K562 (cell line): ENCODE data around the gene TOR1AIP2. TPM values are rescaled to one million over a fixed set of nuclear protein-coding genes. Genes with fewer than 3 reads are reported as not detected.

ENCODE experiments used
- ATAC-seq: fragments of 200-7000 bp; cut with Tn5 transposase; 3 replicates; pipeline ENCODE4 v1.9.1; 2020; ENCODE audit warnings: moderate library complexity
- BruUV-seq: library from RNA; stranded (reverse); fragments of 400-500 nt; replicated peaks from 2 replicates; lab custom pipeline; 2021; lab: Mats Ljungman, UMichigan
- CTCF ChIA-PET: fragments of 300-600 bp; formaldehyde crosslinking; extraction: SDS; loops from one replicate; lab custom pipeline; 2021; ENCODE audit warnings: low intra/inter-chr PET ratio; lab: Yijun Ruan, JAX
- POLR2A ChIA-PET: fragments of 300-600, 350-650 bp; sonication (Branson Sonifier 250); formaldehyde crosslinking; extraction: SDS; loops from one replicate; lab custom pipeline; 2021; ENCODE audit warnings: antibody characterized with exemption, inconsistent platforms; lab: Yijun Ruan, JAX
- DNase-seq, 4 experiments: peaks; one replicate each; pipeline versions ENCODE4 v3.0.0 to v3.0.0-alpha.2; 2011 to 2018; ENCODE audit warnings: low spot score in 3 of 4, mixed read lengths in 3 of 4; ENCODE audit errors: extremely low read depth in 1 of 4
- FAIRE-seq: peaks from 2 replicates; lab custom pipeline; 2011; peaks lifted over from hg19 to GRCh38; lab: Jason Lieb, UNC
- H2AFZ ChIP-seq: 2 replicates; pipeline ENCODE4 v1.6.0; 2011; ENCODE audit warnings: low read depth, low read length, control low read depth, inconsistent platforms
- H3K27ac ChIP-seq: fragments of 200-600 bp; 3 replicates; pipeline ENCODE4 v1.8.0; 2011; ENCODE audit warnings: low read depth, mild to moderate bottlenecking, control low read depth, inconsistent platforms, low read length, moderate library complexity, mixed read lengths; ENCODE audit errors: extremely low read depth
- H3K27me3 ChIP-seq, 2 experiments: fragments of 300-600 bp in 1 of 2; 2 replicates in 1 of 2; 3 replicates in 1 of 2; pipeline versions ENCODE4 v1.6.0 to v1.8.0; 2011; ENCODE audit warnings: inconsistent platforms in 2 of 2, low read length in 2 of 2, mild to moderate bottlenecking in 1 of 2, mixed read lengths in 1 of 2, moderate library complexity in 1 of 2; ENCODE audit not compliant: control insufficient read depth in 2 of 2, insufficient read depth in 2 of 2
- H3K36me3 ChIP-seq: fragments of 300-600 bp; 3 replicates; pipeline ENCODE4 v1.8.0; 2011; ENCODE audit warnings: mild to moderate bottlenecking, low read length, inconsistent platforms; ENCODE audit not compliant: control insufficient read depth, insufficient read depth
- H3K4me1 ChIP-seq, 2 experiments: fragments of 200-600 bp in 1 of 2; replicated peaks in 1 of 2; 2 replicates in 1 of 2; 3 replicates in 1 of 2; pipeline versions ENCODE4 v1.5.1 to v1.8.0; 2011; ENCODE audit warnings: inconsistent platforms in 2 of 2, low read length in 2 of 2, mild to moderate bottlenecking in 1 of 2, mixed read lengths in 1 of 2, moderate library complexity in 1 of 2; ENCODE audit not compliant: control insufficient read depth in 2 of 2, insufficient read depth in 2 of 2
- H3K4me2 ChIP-seq: 2 replicates; pipeline ENCODE4 v1.6.1; 2011; ENCODE audit warnings: low read length, control low read depth, inconsistent platforms, mixed read lengths; ENCODE audit not compliant: insufficient read depth
- H3K4me3 ChIP-seq: fragments of 200-600 bp; sonication (generic), shearing (Covaris generic); 2 replicates; pipeline ENCODE4 v1.5.1; 2016; ENCODE audit warnings: control low read depth, inconsistent platforms
- H3K79me2 ChIP-seq: fragments of 200-600 bp; 3 replicates; pipeline ENCODE4 v1.8.0; 2011; ENCODE audit warnings: low read length, inconsistent platforms; ENCODE audit not compliant: control insufficient read depth, insufficient read depth
- H3K9ac ChIP-seq, 2 experiments: 2 replicates each; pipeline versions ENCODE4 v1.6.0 to v1.6.1; 2011; ENCODE audit warnings: low read depth in 2 of 2, low read length in 2 of 2, control low read depth in 1 of 2, inconsistent platforms in 1 of 2, mild to moderate bottlenecking in 1 of 2, mixed read lengths in 1 of 2; ENCODE audit not compliant: insufficient read depth in 1 of 2
- H3K9me1 ChIP-seq: one replicate; pipeline ENCODE4 v1.6.0; 2011; ENCODE audit warnings: inconsistent platforms, mild to moderate bottlenecking, low read length, moderate library complexity; ENCODE audit not compliant: control insufficient read depth, insufficient read depth
- H3K9me3 ChIP-seq: replicated peaks from 2 replicates; pipeline ENCODE4 v1.5.1; 2011; ENCODE audit warnings: low read depth, low read length, inconsistent platforms; ENCODE audit not compliant: control insufficient read depth, insufficient read depth
- H4K20me1 ChIP-seq: replicated peaks from 2 replicates; pipeline ENCODE4 v1.6.1; 2011; ENCODE audit warnings: low read length, inconsistent platforms, mixed read lengths; ENCODE audit not compliant: control insufficient read depth, insufficient read depth
- ARNT ChIP-seq, 2 experiments: fragments of 450-650 bp; IDR thresholded peaks; 2 replicates each; pipeline ENCODE4 v1.6.1; 2016; ENCODE audit warnings: mild to moderate bottlenecking in 1 of 2
- BHLHE40 ChIP-seq: IDR thresholded peaks from 2 replicates; pipeline ENCODE4 v1.6.1; 2011; ENCODE audit warnings: low read length, improper control_type of control experiment
- DMBX1 ChIP-seq: fragments of 250-450 bp; sonication (Bioruptor Pico); IDR thresholded peaks from 2 replicates; pipeline ENCODE4 v1.8.0; 2022; ENCODE audit warnings: inconsistent platforms, mild to moderate bottlenecking, moderate library complexity, borderline replicate concordance
- STAG1 ChIP-seq: sonication (generic); formaldehyde crosslinking; IDR thresholded peaks from 2 replicates; pipeline ENCODE4 v1.5.0; 2020; ENCODE audit warnings: missing genetic modification reagents, borderline replicate concordance
- THAP7 ChIP-seq: fragments of 250-450 bp; sonication (Bioruptor Pico); IDR thresholded peaks from 2 replicates; pipeline ENCODE4 v1.5.0; 2021
- THRA ChIP-seq: fragments of 450-650 bp; IDR thresholded peaks from 2 replicates; pipeline ENCODE4 v1.6.1; 2017; ENCODE audit warnings: mild to moderate bottlenecking, moderate library complexity
- whole genome bisulfite sequencing: fragments of 100-300 bp; shearing (Covaris generic); methylation state at CpG from one replicate; pipeline ENCODE4 v1.1.6; 2016; ENCODE audit warnings: low coverage, mixed read lengths; ENCODE audit not compliant: insufficient coverage; ENCODE audit errors: missing lambda C conversion rate; 5-methylcytosine and 5-hydroxymethylcytosine counted together
- in situ Hi-C: fragments of 300-500 bp; cut with MboI; formaldehyde crosslinking; loops from 4 replicates; pipeline ENCODE4 v1.15.0; 2018; ENCODE audit warnings: inconsistent platforms, mixed read lengths
- intact Hi-C: fragments of 100-400 bp; cut with micrococcal nuclease; formaldehyde crosslinking; loops from 2 replicates; pipeline ENCODE4 v1.14.2; 2022
- polyA plus RNA-seq, 8 experiments: library from polyadenylated mRNA; depleted of rRNA in 4 of 8; stranded (reverse) in 5 of 8; unstranded in 3 of 8; fragments of >200 nt; fragmentation: Nextera tagmentation in 2 of 8; fragmentation: Illumina TruSeq in 1 of 8; extraction: Ambion mirVana in 2 of 8; extraction: Trizol in 1 of 8; gene quantifications; 2 replicates each; pipeline versions ENCODE4 v1.2.1 to v1.2.3, GENCODE V29; 2011 to 2014; ENCODE audit warnings: inconsistent platforms in 1 of 8, missing spikeins in 1 of 8
- total RNA-seq, 7 experiments: library from RNA; depleted of rRNA in 6 of 7; stranded (reverse); fragments of >200 nt in 6 of 7; fragmentation: Illumina TruSeq in 2 of 7; extraction: Trizol in 2 of 7; gene quantifications; 2 replicates each; pipeline versions ENCODE4 v1.2.1 to v1.2.3, GENCODE V29; 2011 to 2021; ENCODE audit warnings: low replicate concordance in 1 of 7

Gene TOR1AIP2
- total and polyA plus RNA-seq, 9 of the 15 experiments (the other 6 are each of a cell fraction or from before 2014, with no cell fraction given): 16.7 to 122 (median 41.4) TPM

GRCh38 chr1:179807691-179808485 lies 69.7 kb downstream of the TOR1AIP2 start (continued):
- TF ChIP-seq THRA (no peak), BHLHE40 (0 out of 2 replicates have a peak, but pooled peaks have one; percentile 27), THAP7 (CRISPR knock-in tag) (no peak)

GRCh38 chr1:179807291-179807690 lies 70.3 kb downstream of the TOR1AIP2 start:
- no peak for TF ChIP-seq ARNT (IDR thresholded peaks at IDR 0.05)
- TF ChIP-seq DMBX1 (CRISPR knock-in tag): no peak
- TF ChIP-seq STAG1 (CRISPR knock-in tag): 0 out of 2 replicates have a peak, but pooled peaks have one; percentile 9
- H3K79me2 ChIP-seq: no peaks in the 10 kb centered on the region
- 2% methylated on average over 9 of the region's 9 CpGs for WGBS
- no peak overlapping the region for H3K27ac ChIP-seq
- FAIRE-seq (no peak), DNase-seq (no peak), ATAC-seq (no peak)
- intact Hi-C loops (no loop called here), in situ Hi-C loops (loop anchor here (10.0 kb wide), 1 partner anchor 562 kb away; no protein-coding TSS in a partner anchor)
- no peak overlapping the region for H2AFZ ChIP-seq
- BruUV-seq: no TSS peak
- H3K27me3 ChIP-seq: peaks cover 29 to 69% of the 10 kb centered on the region in 2 experiments
- no peaks in the 10 kb centered on the region for H3K36me3 ChIP-seq
- no peaks in the 10 kb centered on the region for H3K9me1 ChIP-seq
- peaks cover 13% of the 10 kb centered on the region; the same call in 1 of the 2 replicates for H4K20me1 ChIP-seq
- no peaks in the 10 kb centered on the region for H3K9me3 ChIP-seq
- H3K4me1 ChIP-seq: peaks cover 0 to 4% of the 10 kb centered on the region in 2 experiments; a peak in 1 of 5 replicates
- ChIA-PET CTCF (no interaction called here), POLR2A (interaction anchor here (1.4 kb wide), 1 partner anchor 76 kb away, joined by 3 read pairs; no protein-coding TSS in a partner anchor)
- H3K4me2 ChIP-seq: no peak overlapping the region
- H3K9ac ChIP-seq: no peak overlapping the region
- no peak overlapping the region for H3K4me3 ChIP-seq
